OCI-LY1 (cell line): ENCODE results near the gene SLC4A1.

ENCODE experiments used
- EZH2 ChIP-seq: fragments of 200-600 bp; sonication (generic), shearing (Covaris generic); IDR thresholded peaks from 2 replicates; pipeline ENCODE4 v1.8.0; 2017; ENCODE audit warnings: borderline replicate concordance, mixed run types, mild to moderate bottlenecking, antibody characterized with exemption, low read length, moderate library complexity, mixed read lengths
- TF ChIP-seq, protein P1 (sequence below): fragments of 200-600 bp; sonication (generic), shearing (Covaris generic); IDR thresholded peaks from 2 replicates; pipeline ENCODE4 v1.5.1; 2017; ENCODE audit warnings: mild to moderate bottlenecking, antibody characterized with exemption, low read length, moderate library complexity, mixed read lengths

DNA sequence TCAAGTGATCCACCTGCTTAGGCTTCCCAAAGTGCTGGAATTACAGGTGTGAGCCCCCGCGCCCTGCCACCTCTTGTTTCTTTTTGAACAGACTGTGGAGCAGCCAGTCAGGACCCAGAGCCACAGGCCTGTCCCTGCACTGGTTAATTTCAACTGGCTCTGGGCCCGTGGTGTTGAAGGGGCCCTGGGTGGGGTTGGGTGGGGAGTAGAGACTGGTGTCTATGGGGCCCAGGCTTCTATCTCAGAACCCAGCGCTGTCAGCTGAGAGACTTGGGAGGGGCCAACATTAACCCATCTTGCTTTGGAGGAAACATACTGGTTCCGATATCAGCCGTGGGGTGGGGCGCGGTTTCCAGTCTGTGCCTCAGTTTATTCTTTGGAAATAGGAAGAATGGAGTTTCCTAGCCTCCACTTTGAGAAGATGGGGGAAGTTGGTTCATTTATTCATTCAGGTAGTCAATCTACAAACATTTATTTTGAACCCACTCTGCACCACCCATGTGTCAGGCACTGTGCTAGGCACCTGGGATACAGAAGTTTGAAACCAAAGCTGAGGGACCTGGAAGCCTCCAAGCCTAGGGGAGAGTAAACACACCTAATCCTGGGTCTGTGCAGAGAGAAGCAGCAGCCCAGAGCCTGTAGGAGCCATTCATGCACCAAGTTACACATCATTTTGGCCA, 15.5 kb upstream of the SLC4A1 start:
- TF ChIP-seq, protein P1, sequence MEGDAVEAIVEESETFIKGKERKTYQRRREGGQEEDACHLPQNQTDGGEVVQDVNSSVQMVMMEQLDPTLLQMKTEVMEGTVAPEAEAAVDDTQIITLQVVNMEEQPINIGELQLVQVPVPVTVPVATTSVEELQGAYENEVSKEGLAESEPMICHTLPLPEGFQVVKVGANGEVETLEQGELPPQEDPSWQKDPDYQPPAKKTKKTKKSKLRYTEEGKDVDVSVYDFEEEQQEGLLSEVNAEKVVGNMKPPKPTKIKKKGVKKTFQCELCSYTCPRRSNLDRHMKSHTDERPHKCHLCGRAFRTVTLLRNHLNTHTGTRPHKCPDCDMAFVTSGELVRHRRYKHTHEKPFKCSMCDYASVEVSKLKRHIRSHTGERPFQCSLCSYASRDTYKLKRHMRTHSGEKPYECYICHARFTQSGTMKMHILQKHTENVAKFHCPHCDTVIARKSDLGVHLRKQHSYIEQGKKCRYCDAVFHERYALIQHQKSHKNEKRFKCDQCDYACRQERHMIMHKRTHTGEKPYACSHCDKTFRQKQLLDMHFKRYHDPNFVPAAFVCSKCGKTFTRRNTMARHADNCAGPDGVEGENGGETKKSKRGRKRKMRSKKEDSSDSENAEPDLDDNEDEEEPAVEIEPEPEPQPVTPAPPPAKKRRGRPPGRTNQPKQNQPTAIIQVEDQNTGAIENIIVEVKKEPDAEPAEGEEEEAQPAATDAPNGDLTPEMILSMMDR, result no peak
- TF ChIP-seq EZH2, result no peak
